SK-N-SH (cell line): ENCODE measurements around the gene PRTFDC1. TPM values are rescaled to one million over a fixed set of nuclear protein-coding genes. Genes with fewer than 3 reads are reported as not detected.

Experiments
- CTCF ChIA-PET: fragments of 300-600, 350-600 bp; formaldehyde crosslinking; extraction: SDS; loops from one replicate; lab custom pipeline; 2021; lab: Yijun Ruan, JAX
- POLR2A ChIA-PET: fragments of 350-600 bp; sonication (Branson Sonifier 250); formaldehyde crosslinking; extraction: SDS; loops from one replicate; lab custom pipeline; 2020; ENCODE audit warnings: antibody characterized with exemption, inconsistent platforms; lab: Yijun Ruan, JAX
- DNase-seq: peaks from one replicate; pipeline ENCODE4 v3.0.0; 2012
- H2AFZ ChIP-seq: fragments of 200-600 bp; sonication (generic); 2 replicates; pipeline ENCODE4 v1.8.1; 2016; ENCODE audit warnings: antibody characterized with exemption, mild to moderate bottlenecking, low read depth
- H3F3A ChIP-seq: fragments of 200-600 bp; sonication (generic); replicated peaks from 2 replicates; pipeline ENCODE3; 2016; ENCODE audit warnings: antibody characterized with exemption, mild to moderate bottlenecking; ENCODE audit not compliant: insufficient read depth
- H3K27ac ChIP-seq, 2 experiments: fragments of 200-500 bp in 1 of 2; fragments of 200-600 bp in 1 of 2; sonication (Bioruptor generic) in 1 of 2; sonication (generic), shearing (Covaris generic) in 1 of 2; 2 replicates each; pipeline versions ENCODE4 v1.5.1 to v1.6.1; 2014 to 2016; ENCODE audit warnings: low read depth in 2 of 2, inconsistent platforms in 1 of 2, low read length in 1 of 2, mild to moderate bottlenecking in 1 of 2, mixed read lengths in 1 of 2
- H3K27me3 ChIP-seq: fragments of 200-600 bp; sonication (generic), shearing (Covaris generic); 2 replicates; pipeline ENCODE4 v1.6.1; 2016; ENCODE audit warnings: mixed run types; ENCODE audit not compliant: insufficient read depth
- H3K36me3 ChIP-seq, 2 experiments: fragments of 200-500 bp in 1 of 2; fragments of 200-600 bp in 1 of 2; sonication (Bioruptor generic) in 1 of 2; sonication (generic) in 1 of 2; replicated peaks in 1 of 2; 2 replicates each; pipeline versions ENCODE3 to v1.5.1; 2014 to 2016; ENCODE audit warnings: low read length in 1 of 2, mild to moderate bottlenecking in 1 of 2; ENCODE audit not compliant: insufficient read depth in 2 of 2, control insufficient read depth in 1 of 2
- H3K4me1 ChIP-seq, 2 experiments: fragments of 200-500 bp in 1 of 2; fragments of 200-600 bp in 1 of 2; sonication (Bioruptor generic) in 1 of 2; sonication (generic), shearing (Covaris generic) in 1 of 2; 2 replicates each; pipeline versions ENCODE4 v1.5.1 to v1.6.1; 2014 to 2016; ENCODE audit warnings: low read depth in 1 of 2, low read length in 1 of 2, mixed run types in 1 of 2; ENCODE audit not compliant: insufficient read depth in 2 of 2, control insufficient read depth in 1 of 2
- H3K4me2 ChIP-seq: fragments of 200-600 bp; sonication (generic), shearing (Covaris generic); 2 replicates; pipeline ENCODE4 v1.6.1; 2017; ENCODE audit warnings: mixed run types
- H3K4me3 ChIP-seq, 2 experiments: fragments of 200-500 bp in 1 of 2; fragments of 200-600 bp in 1 of 2; sonication (Bioruptor generic) in 1 of 2; sonication (generic), shearing (Covaris generic) in 1 of 2; 2 replicates each; pipeline versions ENCODE4 v1.5.1 to v1.8.1; 2014 to 2016; ENCODE audit warnings: low read depth in 2 of 2, inconsistent platforms in 1 of 2, low read length in 1 of 2, mild to moderate bottlenecking in 1 of 2, mixed read lengths in 1 of 2, moderate library complexity in 1 of 2
- H3K79me2 ChIP-seq: fragments of 200-600 bp; sonication (generic); 2 replicates; pipeline ENCODE4 v1.8.1; 2017; ENCODE audit warnings: mild to moderate bottlenecking; ENCODE audit not compliant: insufficient read depth
- H3K9ac ChIP-seq: fragments of 200-600 bp; sonication (generic); 2 replicates; pipeline ENCODE4 v1.6.1; 2017; ENCODE audit warnings: mixed run types
- H3K9me2 ChIP-seq: fragments of 200-600 bp; sonication (generic); 2 replicates; pipeline ENCODE4 v1.6.1; 2017; ENCODE audit warnings: mixed run types
- H3K9me3 ChIP-seq: fragments of 200-600 bp; sonication (generic); 2 replicates; pipeline ENCODE4 v1.6.1; 2017; ENCODE audit warnings: mixed run types, mild to moderate bottlenecking, moderate library complexity
- H4K20me1 ChIP-seq: fragments of 200-600 bp; sonication (generic); 2 replicates; pipeline ENCODE4 v1.6.1; 2017; ENCODE audit warnings: mild to moderate bottlenecking, mixed run types; ENCODE audit not compliant: insufficient read depth
- CHD2 ChIP-seq: fragments of 150-350 bp; IDR thresholded peaks from 2 replicates; pipeline ENCODE4 v1.6.1; 2018; ENCODE audit warnings: low read length; ENCODE audit not compliant: partially characterized antibody
- CTCF ChIP-seq: fragments of 200-600 bp; sonication (generic); IDR thresholded peaks from 2 replicates; pipeline ENCODE4 v1.6.1; 2017; ENCODE audit warnings: antibody characterized with exemption, mild to moderate bottlenecking, moderate library complexity
- FOSL2 ChIP-seq: IDR thresholded peaks from 2 replicates; pipeline ENCODE4 v1.4.0; 2012; ENCODE audit warnings: low read depth, mild to moderate bottlenecking, moderate library complexity, borderline replicate concordance
- FOXJ3 ChIP-seq: sonication (generic); formaldehyde crosslinking; IDR thresholded peaks from 2 replicates; pipeline ENCODE4 v1.5.1; 2020; ENCODE audit warnings: mild to moderate bottlenecking, missing genetic modification reagents
- GABPA ChIP-seq: IDR thresholded peaks from 2 replicates; pipeline ENCODE4 v1.4.0; 2012; ENCODE audit warnings: low read depth, mild to moderate bottlenecking
- GATA2 ChIP-seq: sonication (generic); formaldehyde crosslinking; IDR thresholded peaks from 2 replicates; pipeline ENCODE4 v1.5.0; 2020; ENCODE audit warnings: mild to moderate bottlenecking, missing genetic modification reagents
- MAX ChIP-seq: IDR thresholded peaks from 2 replicates; pipeline ENCODE4 v1.4.0; 2012; ENCODE audit warnings: low read depth
- MEF2A ChIP-seq: IDR thresholded peaks from 2 replicates; pipeline ENCODE4 v1.4.0; 2012; ENCODE audit warnings: low read depth, borderline replicate concordance
- MXI1 ChIP-seq: IDR thresholded peaks from 2 replicates; pipeline ENCODE4 v1.6.1; 2012; ENCODE audit warnings: mild to moderate bottlenecking, low read depth, low read length, improper control_type of control experiment
- NFIC ChIP-seq: IDR thresholded peaks from 2 replicates; pipeline ENCODE4 v1.4.0; 2012; ENCODE audit warnings: borderline replicate concordance
- POLR2AphosphoS5 ChIP-seq: IDR thresholded peaks from 2 replicates; pipeline ENCODE4 v1.6.1; 2012; ENCODE audit warnings: low read depth, low read length
- RCOR1 ChIP-seq: fragments of 150-350 bp; IDR thresholded peaks from 2 replicates; pipeline ENCODE4 v1.6.1; 2017; ENCODE audit warnings: antibody characterized with exemption, low read length
- RXRA ChIP-seq: IDR thresholded peaks from 2 replicates; pipeline ENCODE4 v1.4.0; 2012; ENCODE audit warnings: low read depth, mild to moderate bottlenecking, borderline replicate concordance
- SMC3 ChIP-seq: IDR thresholded peaks from 2 replicates; pipeline ENCODE4 v1.6.1; 2012; ENCODE audit warnings: low read depth, low read length, improper control_type of control experiment
- TAF1 ChIP-seq: IDR thresholded peaks from 2 replicates; pipeline ENCODE4 v1.6.1; 2012; ENCODE audit warnings: low read depth, mild to moderate bottlenecking, low read length, moderate library complexity, borderline replicate concordance
- TCF12 ChIP-seq: IDR thresholded peaks from 2 replicates; pipeline ENCODE4 v1.4.0; 2012
- TEAD4 ChIP-seq: IDR thresholded peaks from 2 replicates; pipeline ENCODE4 v1.4.0; 2012; ENCODE audit warnings: mild to moderate bottlenecking, borderline replicate concordance; ENCODE audit not compliant: insufficient read depth
- YY1 ChIP-seq: IDR thresholded peaks from 2 replicates; pipeline ENCODE4 v1.4.0; 2012; ENCODE audit warnings: low read depth, mild to moderate bottlenecking
- ZBTB33 ChIP-seq: IDR thresholded peaks from 2 replicates; pipeline ENCODE4 v1.4.0; 2012; ENCODE audit warnings: low read depth, borderline replicate concordance
- WGBS: methylation state at CpG from one replicate; pipeline ENCODE4 v1.1.6; 2017; ENCODE audit warnings: low lambda C conversion rate; 5-methylcytosine and 5-hydroxymethylcytosine counted together
- polyA plus RNA-seq, 3 experiments: library from polyadenylated mRNA; depleted of rRNA; stranded (reverse); fragments of >200 nt; gene quantifications; 2 replicates each; pipeline ENCODE4 v1.2.3, GENCODE V29; 2012
- TF ChIP-seq, protein P1 (sequence below): fragments of 150-350 bp; IDR thresholded peaks from 2 replicates; pipeline ENCODE4 v1.6.1; 2017; ENCODE audit warnings: antibody characterized with exemption, low read length, low read depth, borderline replicate concordance

PRTFDC1 gene
- polyA plus RNA-seq, 1 of the 3 experiments (the other 2 are of a cell fraction), result 6.6 TPM

DNA sequence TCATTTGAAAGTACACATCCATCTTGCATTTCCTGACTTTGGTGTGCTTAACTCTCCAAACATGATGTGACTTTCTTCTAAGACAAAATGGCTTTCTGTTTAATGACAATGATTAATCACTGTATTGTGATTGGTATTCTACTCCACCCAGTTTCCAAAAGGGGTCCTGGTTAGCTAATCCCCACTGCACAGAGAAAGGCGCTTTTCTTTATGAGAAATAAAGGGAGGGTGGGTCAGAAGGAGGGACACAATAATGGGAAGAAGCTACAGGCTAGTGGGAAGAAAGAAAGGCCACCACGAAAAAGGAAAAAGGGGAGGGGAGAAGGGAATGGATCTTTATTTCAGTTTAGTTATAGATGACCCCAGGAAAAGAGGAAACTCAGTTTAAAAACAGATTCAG lies 69.2 kb downstream of the PRTFDC1 start:
- no peak overlapping the region for H3K4me3 ChIP-seq
- DNase-seq, result no peak
- no peaks in the 10 kb centered on the region for H3K27me3 ChIP-seq
- no peaks in the 10 kb centered on the region for H3K79me2 ChIP-seq
- H3K9me3 ChIP-seq, result no peaks in the 10 kb centered on the region
- H3K4me1 ChIP-seq, result peaks cover 0 to 3% of the 10 kb centered on the region in 2 experiments; a peak in 1 of 4 replicates
- no peaks in the 10 kb centered on the region for H4K20me1 ChIP-seq
- WGBS, result 94% methylated on average over 2 of the region's 2 CpGs
- CTCF ChIA-PET, result interaction anchor here (0.6 kb wide), 1 partner anchor 70 kb away, joined by 3 read pairs; no protein-coding TSS in a partner anchor
- TF ChIP-seq CHD2 (no peak), CTCF (no peak), MAX (no peak), MXI1 (no peak), TCF12 (no peak), ZBTB33 (no peak), POLR2AphosphoS5 (no peak), RCOR1 (no peak), TAF1 (no peak), GATA2 (no peak), SMC3 (no peak), MEF2A (no peak), GABPA (no peak), RXRA (no peak), YY1 (no peak), FOXJ3 (no peak), TEAD4 (no peak), FOSL2 (no peak), NFIC (no peak)
- TF ChIP-seq, protein P1, sequence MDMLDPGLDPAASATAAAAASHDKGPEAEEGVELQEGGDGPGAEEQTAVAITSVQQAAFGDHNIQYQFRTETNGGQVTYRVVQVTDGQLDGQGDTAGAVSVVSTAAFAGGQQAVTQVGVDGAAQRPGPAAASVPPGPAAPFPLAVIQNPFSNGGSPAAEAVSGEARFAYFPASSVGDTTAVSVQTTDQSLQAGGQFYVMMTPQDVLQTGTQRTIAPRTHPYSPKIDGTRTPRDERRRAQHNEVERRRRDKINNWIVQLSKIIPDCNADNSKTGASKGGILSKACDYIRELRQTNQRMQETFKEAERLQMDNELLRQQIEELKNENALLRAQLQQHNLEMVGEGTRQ, result no peak
- POLR2A ChIA-PET, result no interaction called here
- H3K9ac ChIP-seq, result no peak overlapping the region
- H3K36me3 ChIP-seq, result no peaks in the 10 kb centered on the region
- no peaks in the 10 kb centered on the region for H3K9me2 ChIP-seq
- no peak overlapping the region for H3K4me2 ChIP-seq
- H3K27ac ChIP-seq, result no peak overlapping the region
- no peak overlapping the region for H2AFZ ChIP-seq
- no peaks in the 10 kb centered on the region for H3F3A ChIP-seq
